ENCODE measurements around the gene KMT2E.
A peak's percentile ranks its signal among the peaks of the same experiment; 100 is the strongest.

The KMT2E gene

GRCh38 chr7:104978460-104978859 lies 35.5 kb upstream of the KMT2E start:
- DNase-seq (ENCODE audit: low spot score) = no peak
- in situ Hi-C loops (cut with MboI; ENCODE audit: low pct_unique_long_range_greater_than_20kb, low sequenced_read_pairs, unreplicated experiment) = no loop called here
- no peak for TF ChIP-seq CTCF (IDR thresholded peaks at IDR 0.05; ENCODE audit: extremely low read depth, insufficient read depth, missing control alignments)

- in situ Hi-C loops (cut with MboI; ENCODE audit: low pct_unique_long_range_greater_than_20kb, low sequenced_read_pairs, unreplicated experiment) = no loop called here
- no peak for TF ChIP-seq CTCF (IDR thresholded peaks at IDR 0.05; ENCODE audit: extremely low read depth, insufficient read depth, missing control alignments)
- DNase-seq (ENCODE audit: low spot score) = no peak
Measured at GRCh38 chr7:104979167-104979841, 34.7 kb upstream of the KMT2E start.

- in situ Hi-C loops (cut with MboI; ENCODE audit: low pct_unique_long_range_greater_than_20kb, low sequenced_read_pairs, unreplicated experiment) = no loop called here
- TF ChIP-seq CTCF (IDR thresholded peaks at IDR 0.05; ENCODE audit: extremely low read depth, insufficient read depth, missing control alignments) = no peak
- DNase-seq (ENCODE audit: low spot score) = no peak
Measured at GRCh38 chr7:104980440-104980839, 33.6 kb upstream of the KMT2E start.

GRCh38 chr7:104980841-104981671 lies 32.9 kb upstream of the KMT2E start:
- in situ Hi-C loops (cut with MboI; ENCODE audit: low pct_unique_long_range_greater_than_20kb, low sequenced_read_pairs, unreplicated experiment) = no loop called here
- TF ChIP-seq CTCF (IDR thresholded peaks at IDR 0.05; ENCODE audit: extremely low read depth, insufficient read depth, missing control alignments) = peak; percentile 61
- DNase-seq (ENCODE audit: low spot score) = peak; percentile 69

GRCh38 chr7:104981672-104982037 lies 32.4 kb upstream of the KMT2E start:
- no peak for TF ChIP-seq CTCF (IDR thresholded peaks at IDR 0.05; ENCODE audit: extremely low read depth, insufficient read depth, missing control alignments)
- no peak for DNase-seq (ENCODE audit: low spot score)
- in situ Hi-C loops (cut with MboI; ENCODE audit: low pct_unique_long_range_greater_than_20kb, low sequenced_read_pairs, unreplicated experiment) = no loop called here

- DNase-seq (ENCODE audit: low spot score) = peak; percentile 39
- in situ Hi-C loops (cut with MboI; ENCODE audit: low pct_unique_long_range_greater_than_20kb, low sequenced_read_pairs, unreplicated experiment) = no loop called here
- TF ChIP-seq CTCF (IDR thresholded peaks at IDR 0.05; ENCODE audit: extremely low read depth, insufficient read depth, missing control alignments) = no peak
Measured at GRCh38 chr7:104982308-104983075, 31.5 kb upstream of the KMT2E start.
